Fibroblast of villous mesenchyme (primary cell): ENCODE results near the gene TST. TPM values are rescaled to one million over a fixed set of nuclear protein-coding genes. Genes with fewer than 3 reads are reported as not detected.

ENCODE experiments used
- DNase-seq: peaks from one replicate; pipeline ENCODE4 v3.0.0-alpha.2; 2010; ENCODE audit warnings: low read depth
- H3K4me3 ChIP-seq: 2 replicates; pipeline ENCODE4 v1.5.1; 2011; ENCODE audit warnings: low read depth, mild to moderate bottlenecking, low read length
- CTCF ChIP-seq: IDR thresholded peaks from 2 replicates; pipeline ENCODE4 v1.5.1; 2012; ENCODE audit warnings: low read depth, mild to moderate bottlenecking, low read length; ENCODE audit not compliant: insufficient read depth
- total RNA-seq: library from RNA; depleted of rRNA; stranded (reverse); fragments of >200 nt; gene quantifications from 2 replicates; pipeline ENCODE4 v1.2.3, GENCODE V29; 2012

The TST gene
- total RNA-seq, 1 donor: 54.4 TPM

DNA sequence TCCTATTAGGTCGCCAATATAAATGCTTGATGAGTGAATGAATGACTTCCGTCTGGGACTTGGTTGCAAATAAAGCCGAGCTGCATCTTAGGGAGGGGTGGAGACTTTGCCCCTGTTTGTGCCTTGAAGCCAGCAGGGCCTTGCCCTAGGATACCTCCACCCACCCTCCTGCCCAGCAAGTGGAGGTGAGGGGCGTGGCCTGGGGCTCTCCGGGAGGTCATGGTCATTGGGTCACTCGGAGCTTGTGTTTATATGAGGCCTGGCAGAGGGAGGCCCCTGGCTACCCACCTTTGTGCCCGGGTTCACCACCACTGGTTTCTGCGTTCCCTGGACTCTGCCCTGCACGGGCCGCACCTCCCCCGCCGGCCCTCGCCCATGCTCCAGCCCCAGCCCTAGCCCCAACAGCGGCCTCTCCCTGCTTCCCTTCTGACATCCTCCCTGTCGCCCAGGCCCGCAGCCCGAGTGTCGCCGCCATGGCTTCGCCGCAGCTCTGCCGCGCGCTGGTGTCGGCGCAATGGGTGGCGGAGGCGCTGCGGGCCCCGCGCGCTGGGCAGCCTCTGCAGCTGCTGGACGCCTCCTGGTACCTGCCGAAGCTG lies 4.6 kb upstream of the TST start:
- no peak for DNase-seq
- no peak overlapping the region for H3K4me3 ChIP-seq
- no peak for TF ChIP-seq CTCF

DNA sequence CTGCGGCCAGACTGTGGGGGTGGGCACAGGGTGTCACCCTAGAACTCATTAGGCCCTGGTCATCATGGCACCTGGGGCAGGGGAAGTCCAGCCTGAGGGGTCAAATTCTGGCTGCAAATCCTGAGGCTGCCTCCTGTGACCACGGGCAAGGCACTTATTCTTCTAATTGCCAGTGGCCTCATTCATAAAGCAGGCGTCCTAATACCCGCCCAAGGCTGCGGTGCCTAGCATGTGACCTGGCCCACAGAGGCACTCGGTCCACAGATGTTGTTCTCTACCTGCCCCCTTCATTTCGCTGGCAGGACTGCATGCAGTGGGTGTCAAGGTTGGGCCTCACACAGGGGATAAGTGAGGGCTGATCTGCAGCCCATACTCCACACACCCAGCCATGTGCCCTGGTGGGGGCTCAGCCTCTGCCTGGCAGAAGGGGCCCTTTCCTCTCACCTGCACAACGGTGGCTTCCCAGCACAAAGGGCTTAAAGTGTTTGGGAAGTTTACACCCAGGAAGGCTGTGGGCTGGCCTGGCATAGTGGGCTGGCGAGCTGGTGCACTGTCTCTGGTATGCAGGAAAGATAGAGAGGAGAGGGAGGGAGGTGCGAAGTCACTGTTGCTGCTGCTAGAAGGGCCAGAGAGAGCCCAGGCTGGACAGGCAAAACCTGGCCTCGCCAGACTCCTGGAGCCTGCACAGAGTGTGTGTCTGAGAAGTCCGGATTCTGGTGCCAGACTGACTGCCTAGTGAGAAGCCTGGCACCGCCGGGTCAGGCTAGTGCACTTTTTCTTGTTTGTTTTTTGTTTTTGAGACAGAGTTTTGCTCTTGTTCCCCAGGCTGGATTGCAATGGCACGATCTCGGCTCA lies 3.5 kb upstream of the TST start:
- DNase-seq: no peak
- TF ChIP-seq CTCF: no peak
- H3K4me3 ChIP-seq: no peak overlapping the region

DNA sequence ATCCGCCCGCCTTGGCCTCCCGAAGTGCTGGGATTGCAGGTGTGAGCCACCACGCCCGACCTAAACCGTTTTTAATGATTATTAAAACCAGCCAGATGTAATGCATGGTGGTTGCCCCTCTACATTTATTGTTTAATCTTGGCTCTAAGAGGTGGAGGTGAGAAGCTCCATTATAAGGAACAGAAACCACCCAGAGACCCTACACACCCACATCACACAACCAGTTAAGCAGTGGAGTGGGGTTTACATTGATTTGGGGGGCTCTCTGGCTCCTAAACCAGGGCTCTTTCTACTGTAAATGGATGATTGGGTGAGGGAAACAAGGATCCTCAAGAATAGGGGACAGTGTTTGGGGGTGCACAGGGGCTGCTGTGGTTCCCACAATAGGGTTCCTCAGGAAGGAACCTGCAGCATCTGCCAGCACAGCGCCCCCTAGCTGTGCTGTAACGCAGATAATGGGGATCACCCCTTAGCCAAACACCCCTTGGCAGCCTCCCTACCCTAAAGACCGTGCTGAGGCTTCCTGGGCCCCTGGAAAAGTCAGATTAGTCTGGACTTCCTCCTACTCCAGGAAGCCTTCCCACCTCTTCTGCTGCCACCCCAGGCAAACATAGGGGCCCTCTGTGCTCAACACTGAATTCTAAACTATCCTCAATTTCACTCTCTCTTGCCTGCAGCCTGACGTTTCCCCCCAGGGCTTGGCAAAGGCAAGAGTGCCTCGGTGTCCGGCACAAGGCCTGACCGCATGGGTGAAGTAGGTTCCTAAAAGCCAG lies 2.6 kb upstream of the TST start:
- peak; percentile 79 for TF ChIP-seq CTCF
- H3K4me3 ChIP-seq: no peak overlapping the region
- DNase-seq: peak; percentile 50

GRCh38 chr22:37021041-37021440 lies 1.8 kb upstream of the TST start:
- TF ChIP-seq CTCF: no peak
- no peak overlapping the region for H3K4me3 ChIP-seq
- DNase-seq: no peak

DNA sequence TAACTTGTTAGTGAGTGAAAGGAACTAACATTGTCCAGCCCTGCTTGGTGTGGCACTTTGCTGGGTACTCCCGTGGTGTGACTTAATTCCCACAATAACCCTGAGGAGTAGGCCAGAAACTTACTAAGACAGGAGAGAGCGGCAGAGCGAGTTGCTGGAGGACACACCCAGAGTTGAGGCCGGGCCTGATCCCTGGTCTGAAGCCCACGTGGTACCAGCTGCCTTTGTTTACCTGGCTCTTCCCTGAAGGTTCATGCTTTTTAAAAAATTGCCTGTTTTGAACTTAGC lies 889 bp upstream of the TST start:
- H3K4me3 ChIP-seq: peak overlapping the region; percentile 86
- DNase-seq: peak; percentile 51
- TF ChIP-seq CTCF: no peak

GRCh38 chr22:37018815-37019308 lies 385 bp downstream of the TST start:
- DNase-seq: peak; percentile 88
- H3K4me3 ChIP-seq: peak overlapping the region; percentile 86
- no peak for TF ChIP-seq CTCF
